Measurements from ENCODE around the gene TTLL8. TPM values are rescaled to one million over a fixed set of nuclear protein-coding genes. Genes with fewer than 3 reads are reported as not detected.
"Not testable (repeated sequence)": the region's sequence is repeated elsewhere in the genome, so short reads cannot be mapped to it uniquely, and the experiment has no call there.

The TTLL8 gene
- not detected for polyA plus RNA-seq (ENCODE audit: insufficient read length)
- long read RNA-seq, donor 1, result 0 reads
- long read RNA-seq, donor 2, result 0 reads
- long read RNA-seq, donor 3, result 0 reads
- long read RNA-seq, donor 4, result 0 reads
- long read RNA-seq, donor 5, result 0 reads
- long read RNA-seq, donor 6, result 0 reads
- long read RNA-seq, donor 7, result 0 reads
- long read RNA-seq, donor 8, result 0 reads

DNA sequence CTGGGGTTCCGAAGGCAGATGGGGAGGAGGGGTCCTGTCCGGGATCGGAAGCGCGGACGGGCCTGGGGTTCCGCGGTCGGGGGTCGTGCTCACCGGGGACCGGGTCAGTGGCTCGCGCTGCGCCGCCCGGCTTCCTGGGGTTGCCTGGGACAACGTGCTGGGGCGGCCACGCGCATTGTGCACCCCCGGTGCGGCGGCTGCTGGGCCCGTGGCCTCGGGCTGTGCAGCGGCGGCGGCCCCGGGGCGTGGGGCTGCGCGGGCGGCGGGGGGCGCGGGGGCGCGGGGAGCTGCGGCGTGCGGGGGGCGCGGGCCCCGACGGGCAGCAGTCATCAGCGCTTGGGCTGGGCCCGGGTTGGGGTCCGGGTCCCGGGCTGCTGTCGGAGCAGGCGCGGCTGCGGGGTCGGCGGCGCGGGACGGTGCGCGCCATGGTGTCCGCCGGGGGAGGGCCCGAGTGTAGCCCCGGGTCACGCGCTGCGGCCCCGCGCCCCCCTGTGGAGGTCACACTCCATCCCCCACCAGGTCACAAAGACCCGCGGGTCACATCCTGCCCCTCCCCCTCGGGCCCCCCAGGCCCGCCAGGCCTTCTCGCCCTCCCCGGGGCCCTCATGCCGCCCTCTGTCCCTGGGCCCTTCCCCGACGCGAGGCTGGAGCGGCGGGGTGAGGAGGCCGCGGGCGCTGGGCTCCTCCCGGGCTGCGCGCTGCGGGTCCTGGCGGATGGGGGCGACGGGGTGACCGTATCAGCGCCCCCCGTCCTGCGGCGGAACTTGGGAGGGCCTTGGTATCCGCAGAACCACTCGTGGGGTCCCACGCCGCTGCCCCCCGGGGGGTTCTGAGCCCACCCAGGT, at the start of gene TTLL8:
Gene TTLL8 (minus strand): TSS at position 238 of the 845 bp plus-strand sequence.
- no peak for DNase-seq

DNA sequence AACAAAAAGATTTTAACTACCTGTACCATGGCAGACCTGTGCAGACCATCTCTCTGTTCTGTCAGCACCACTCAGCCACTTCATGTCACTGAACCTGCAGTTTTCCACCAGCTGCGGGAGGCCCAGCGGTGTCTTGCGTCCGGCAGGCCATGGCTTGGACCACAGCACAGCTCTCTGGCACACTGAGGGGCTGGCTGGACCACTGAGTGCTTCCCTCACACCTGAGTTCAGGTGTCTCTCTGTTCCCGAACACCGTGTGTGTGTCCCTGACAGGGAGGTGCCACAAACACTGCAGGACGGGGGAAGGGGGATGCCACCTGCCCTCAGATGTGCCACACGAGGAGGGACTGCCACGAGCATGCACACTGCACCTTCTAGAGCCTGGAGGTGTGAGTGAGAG, 49.4 kb upstream of the TTLL8 start:
- DNase-seq, result no peak

DNA sequence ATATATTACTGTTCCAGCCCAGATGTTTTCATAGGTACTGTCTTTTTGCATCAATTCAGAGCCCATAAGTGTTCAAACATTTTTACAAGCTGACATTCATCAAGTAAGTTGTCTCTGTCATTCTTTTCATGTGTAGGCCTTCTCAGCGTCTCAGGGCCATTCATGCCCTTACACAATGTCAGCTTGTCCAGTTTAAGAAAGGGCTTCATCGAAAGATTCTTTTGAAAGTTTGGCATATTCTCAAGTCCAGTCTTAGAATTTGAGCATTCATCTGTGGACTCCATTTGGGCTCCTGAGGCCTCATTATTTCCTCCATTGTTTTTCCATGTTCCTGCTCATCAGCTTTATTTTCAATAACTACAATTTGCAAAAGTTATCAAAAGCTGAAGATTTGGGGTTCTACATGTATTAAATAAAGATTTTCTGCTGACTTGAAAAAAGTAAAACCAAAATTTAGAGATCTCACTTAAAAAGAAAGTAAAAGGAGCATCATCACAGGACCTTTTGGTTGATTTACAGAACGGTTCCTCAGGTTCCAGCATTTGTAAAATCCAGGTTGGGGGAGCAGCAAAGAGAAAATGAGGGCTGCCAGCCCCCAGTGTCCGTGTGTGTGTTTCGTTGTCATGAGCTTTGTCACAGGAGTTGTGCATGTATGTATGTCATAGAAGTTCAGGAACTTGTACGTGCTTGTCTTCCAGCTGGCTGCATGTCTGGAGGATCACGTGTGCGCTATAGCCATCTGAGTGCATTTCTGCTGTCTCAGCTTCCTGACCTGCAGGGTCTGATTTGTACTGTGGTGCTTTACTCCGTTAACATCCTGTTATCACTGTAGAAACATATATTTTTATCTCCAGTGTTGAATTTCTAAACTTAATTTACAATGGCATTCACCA, 47.4 kb upstream of the TTLL8 start:
- no peak for DNase-seq

DNA sequence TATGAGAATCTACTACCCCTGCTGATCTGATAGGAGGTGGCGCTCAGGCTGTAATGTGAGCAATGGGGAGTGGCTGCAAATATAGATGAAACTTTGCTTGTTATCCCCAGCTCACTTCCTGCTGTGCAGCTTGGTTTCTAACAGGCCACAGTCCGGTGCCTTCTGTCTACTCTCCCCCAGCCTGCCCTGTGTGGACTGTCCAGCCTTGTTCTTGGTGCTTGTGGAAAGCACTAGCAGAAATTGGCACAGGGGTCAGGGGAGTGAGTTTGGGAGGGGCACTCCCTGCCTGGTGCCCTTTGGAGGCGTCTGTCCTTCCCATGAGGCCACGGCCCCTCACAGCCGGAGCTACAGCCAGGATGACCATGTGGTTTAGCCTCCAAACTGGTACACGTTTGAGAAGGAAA, 46.0 kb upstream of the TTLL8 start:
- no peak for DNase-seq

DNA sequence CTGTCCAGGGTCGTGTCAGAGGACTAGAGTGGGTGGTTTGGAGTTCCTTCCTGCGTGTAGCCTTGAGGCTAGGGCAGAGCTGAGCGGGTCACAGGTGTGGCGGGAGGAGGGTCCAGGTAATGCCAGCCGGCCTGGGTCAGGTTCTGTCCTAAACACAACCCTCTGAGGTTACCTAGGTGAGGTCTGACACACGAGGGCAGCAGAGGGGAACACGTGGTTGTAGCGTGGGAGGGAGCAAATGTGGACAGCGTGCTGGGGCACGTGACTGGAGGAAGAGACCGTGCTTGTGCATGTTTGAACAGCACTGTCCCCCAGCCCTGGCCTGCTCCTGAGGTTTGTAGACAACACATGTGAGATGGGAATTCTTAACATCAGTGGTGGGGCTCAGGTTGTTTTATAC, 44.8 kb upstream of the TTLL8 start:
- DNase-seq, result no peak

DNA sequence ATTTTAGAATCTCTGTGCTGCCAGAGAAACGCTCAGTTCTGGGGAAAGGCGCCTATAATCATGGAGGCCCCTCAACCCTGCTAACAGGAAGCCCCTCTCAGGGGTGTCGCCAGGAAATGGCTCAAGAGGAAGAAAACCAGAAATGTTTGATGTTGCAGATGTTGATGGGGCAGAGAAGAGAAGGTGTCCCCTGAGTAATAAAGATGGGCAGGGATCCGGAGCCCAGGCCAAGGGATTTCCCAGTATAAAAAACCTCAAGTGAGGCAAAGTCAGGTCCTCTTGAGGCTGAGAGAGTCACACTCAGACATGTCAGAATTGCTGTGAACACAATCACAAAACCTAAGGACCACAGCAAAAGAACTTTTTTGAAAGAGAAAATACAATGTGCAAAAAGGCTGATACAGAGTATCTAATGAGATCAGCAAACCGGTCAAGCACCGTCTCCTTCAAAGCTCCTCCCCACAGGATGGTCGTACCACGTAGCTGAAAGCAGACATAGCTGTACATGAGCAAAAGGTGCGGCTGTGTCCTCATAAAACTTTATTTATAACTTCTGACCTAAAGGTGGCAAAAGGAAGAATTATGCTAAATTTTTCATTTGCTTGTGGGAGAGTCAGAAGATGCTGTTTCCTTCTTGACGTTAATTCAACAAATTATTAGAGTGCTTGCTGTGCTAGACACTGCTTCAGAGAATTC, 43.9 kb upstream of the TTLL8 start:
- DNase-seq, result no peak

DNA sequence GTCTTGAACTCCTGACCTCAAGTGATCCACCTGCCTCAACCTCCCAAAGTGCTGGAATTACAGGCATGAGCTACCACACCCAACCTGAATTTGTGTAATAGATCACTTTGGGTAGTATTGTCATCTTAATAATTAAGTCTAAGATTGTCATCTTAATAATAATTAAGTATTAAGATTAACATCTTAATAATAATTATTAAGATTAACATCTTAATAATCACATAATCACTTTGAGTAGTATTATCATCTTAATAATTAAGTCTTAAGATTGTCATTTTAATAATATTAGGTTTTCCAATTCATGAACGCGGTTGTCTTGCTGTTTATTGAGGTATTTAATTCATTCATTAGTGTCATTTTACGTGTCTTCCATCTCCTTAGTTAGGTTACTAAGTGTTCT, 40.0 kb upstream of the TTLL8 start:
- no peak for DNase-seq

DNA sequence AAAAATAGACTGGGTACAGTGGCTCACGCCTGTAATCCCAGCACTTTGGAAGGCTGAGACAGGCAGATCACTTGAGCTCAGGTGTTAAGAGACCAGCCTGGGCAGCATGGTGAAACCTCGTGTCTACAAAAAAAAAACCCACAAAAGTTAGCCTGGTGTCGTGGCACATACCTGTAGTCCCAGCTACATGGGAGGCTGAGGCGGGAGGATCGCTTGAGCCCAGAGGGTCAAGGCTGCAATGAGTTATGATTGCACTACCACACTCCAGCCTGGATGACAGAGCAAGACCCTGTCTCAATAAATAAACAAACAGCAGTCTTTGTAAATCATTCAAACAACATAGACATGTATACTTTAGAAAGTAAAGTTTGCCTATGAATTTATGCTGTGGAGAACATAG, 34.2 kb upstream of the TTLL8 start:
- DNase-seq, result no peak

DNA sequence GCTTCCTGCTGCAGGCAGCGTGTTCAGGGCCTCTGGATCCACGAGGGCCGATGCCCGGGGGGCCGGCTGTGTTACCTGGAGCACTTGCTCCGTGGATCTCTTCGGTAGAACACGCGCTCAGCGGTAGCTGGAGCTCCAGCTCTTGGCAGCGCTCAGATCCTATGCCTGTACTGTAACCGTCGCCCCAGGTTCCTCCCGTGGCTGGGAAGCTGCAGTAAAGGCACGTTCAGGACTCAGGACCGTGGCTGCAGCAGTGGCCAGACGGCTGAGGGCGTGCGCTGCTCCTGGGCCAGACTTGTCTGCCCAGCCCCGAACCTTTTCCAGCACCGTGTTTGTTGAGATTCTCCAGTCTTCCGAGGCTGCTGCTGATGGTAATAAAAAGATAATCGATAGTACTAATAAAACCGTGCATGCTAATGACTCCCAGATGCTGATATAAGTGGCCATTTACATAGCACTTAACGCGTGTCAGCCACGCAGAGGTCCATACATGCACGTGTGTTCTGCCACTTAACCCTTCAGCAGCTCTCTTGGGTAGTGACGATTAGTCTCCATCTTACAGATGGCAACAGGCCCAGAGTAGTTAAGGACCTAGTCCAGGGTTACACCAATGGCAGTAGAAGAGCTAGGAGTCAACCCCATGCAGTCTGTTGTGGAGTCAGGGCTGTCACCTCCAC, 33.1 kb upstream of the TTLL8 start:
- DNase-seq, result no peak

DNA sequence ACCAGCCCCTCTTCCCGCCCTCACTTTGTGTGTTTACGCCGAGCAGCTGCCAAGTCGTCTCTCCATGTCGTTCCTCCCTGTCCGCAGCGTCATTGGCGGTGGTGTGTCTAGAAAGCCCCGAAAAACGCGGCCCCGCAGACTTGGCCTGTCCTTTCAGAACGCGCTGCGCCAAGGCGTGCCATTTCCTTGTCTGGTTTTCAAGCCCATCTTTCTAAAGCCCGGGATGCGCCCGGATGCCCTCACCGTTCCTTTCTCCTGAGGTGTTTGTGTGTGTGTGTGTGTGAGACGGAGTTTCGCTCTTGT, 32.3 kb upstream of the TTLL8 start:
- DNase-seq, result no peak

DNA sequence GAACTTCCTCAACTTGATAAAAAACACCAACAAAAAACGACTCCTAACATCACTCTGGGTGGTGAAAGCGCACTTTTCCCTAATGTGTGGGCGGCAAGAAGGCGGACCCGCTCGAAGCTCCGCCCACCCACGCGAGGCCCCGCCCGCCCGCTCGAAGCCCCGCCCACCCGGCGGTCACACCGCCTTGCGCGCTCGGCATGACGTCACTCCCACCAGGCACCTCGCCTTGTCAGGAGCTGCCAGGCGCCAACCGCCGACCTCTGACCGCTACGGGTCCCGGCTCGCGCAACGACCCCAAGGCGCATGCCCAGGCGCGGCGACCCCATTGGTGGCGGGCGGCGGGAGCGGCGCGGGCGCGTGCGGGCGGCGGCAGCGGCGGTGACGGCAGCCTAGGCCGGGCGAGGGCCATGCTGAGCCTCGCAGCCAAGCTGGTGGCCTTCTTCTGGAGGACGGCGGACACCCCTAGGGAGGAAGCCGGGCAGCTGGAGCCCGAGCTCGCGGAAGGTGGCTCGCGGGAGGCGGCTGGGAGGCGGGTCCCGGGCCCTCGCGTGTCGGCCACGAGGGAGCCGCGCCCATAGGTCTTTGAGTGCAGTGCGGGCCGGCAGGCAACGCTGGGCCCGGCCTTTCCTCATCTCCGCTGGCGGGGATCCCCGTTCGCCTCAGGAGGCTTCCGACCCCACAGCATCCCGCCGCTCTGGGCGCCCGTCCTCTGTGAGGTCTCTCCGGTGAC, 31.7 kb upstream of the TTLL8 start, which contains the start of gene MOV10L1:
Gene MOV10L1 (plus strand): TSS at position 325 of the 730 bp plus-strand sequence. CDS start 83 bp downstream, at position 408.
- DNase-seq, result no peak

DNA sequence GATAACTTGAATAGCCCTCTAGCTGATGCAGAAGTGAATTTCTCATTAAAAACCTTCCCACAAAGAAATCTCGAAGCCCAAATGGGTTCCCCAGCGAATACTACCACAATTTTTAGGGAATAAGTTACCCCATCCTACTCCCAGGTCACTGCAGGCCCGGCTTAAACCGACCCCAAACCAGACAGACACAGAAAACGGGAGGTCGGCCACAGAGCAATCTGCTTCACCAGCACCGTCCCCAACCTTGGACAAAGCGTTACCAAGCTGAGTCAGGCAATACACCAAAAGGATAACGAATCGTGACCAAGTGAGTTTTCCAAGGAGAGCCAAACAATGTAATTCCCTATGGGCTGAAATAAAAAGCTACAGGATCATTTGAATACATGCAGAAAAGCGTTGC, 31.1 kb upstream of the TTLL8 start:
- DNase-seq, result no peak

DNA sequence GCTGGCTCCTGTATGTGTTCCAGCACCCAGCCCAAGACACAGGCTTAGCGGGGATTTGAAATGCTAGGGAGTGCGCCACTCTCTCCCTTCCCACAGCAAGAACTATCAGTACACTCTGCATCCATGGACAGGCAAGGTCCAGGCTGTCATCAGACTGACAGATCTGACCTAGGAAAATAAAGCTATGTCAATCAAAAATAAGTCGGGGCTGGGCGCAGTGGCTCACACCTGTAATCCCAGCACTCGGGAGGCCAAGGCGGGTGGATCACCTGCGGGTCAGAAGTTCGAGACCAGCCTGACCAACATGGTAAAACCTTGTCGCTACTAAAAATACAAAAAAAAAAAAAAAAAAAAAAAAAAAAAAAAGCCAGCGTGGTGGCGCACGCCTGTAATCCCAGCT, 30.0 kb upstream of the TTLL8 start:
- DNase-seq, result no peak

DNA sequence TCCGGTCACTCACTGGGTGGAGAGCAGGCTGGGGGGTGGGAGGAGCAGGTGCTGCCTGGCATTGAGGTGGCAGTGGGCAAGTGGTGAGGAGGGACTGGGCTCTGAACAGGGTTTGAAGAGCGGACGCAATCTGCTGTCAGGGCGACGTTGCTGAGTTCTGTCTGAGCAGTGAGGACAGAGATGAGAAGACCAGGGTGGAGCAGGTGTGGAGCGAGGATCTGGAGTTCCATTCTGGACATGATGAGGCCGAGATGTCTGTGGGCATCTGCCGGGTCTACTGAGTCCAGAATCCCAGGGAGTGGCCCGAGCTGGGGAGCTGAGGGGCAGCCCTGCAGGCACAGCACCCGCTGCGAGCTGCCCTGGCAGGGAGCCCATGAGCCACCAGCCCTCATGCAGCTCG, 29.5 kb upstream of the TTLL8 start:
- no peak for DNase-seq

DNA sequence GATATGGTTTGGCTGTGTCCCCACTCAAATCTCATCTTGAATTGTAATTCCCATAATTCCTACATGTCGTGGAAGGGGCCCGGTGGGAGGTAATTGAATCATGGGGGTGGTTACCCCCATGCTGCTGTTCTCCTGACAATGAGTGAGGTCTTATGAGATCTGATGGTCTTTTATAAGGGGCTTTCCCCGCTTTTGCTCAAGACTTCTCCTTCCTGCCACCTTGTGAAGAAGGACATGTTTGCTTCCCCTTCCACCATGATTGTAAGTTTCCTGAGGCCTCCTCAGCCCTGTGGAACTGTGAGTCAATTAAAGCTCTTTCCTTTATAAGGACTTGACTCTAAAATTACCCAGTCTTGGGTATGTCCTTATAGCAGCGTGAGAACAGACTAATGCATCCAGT, 28.9 kb upstream of the TTLL8 start:
- not testable (repeated sequence) for DNase-seq

DNA sequence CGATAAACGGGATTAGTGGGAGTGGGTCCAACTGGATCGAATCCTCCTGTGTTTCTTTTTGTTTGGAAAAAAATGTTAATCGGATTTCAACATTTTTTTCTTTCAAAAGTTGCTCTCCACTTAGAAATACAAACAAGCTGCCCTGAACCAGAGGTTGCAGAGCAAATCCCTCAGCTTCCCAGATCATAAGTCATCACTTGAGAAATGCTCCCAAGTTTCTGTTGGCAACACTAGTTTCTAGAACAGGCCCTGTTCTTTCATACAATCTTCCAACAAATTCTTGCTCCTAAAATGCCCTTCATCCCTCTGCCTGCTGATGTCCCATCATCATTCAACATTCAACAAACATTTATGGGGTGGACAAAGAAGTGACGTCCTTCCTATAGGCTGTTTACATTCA, 28.4 kb upstream of the TTLL8 start:
- no peak for DNase-seq

DNA sequence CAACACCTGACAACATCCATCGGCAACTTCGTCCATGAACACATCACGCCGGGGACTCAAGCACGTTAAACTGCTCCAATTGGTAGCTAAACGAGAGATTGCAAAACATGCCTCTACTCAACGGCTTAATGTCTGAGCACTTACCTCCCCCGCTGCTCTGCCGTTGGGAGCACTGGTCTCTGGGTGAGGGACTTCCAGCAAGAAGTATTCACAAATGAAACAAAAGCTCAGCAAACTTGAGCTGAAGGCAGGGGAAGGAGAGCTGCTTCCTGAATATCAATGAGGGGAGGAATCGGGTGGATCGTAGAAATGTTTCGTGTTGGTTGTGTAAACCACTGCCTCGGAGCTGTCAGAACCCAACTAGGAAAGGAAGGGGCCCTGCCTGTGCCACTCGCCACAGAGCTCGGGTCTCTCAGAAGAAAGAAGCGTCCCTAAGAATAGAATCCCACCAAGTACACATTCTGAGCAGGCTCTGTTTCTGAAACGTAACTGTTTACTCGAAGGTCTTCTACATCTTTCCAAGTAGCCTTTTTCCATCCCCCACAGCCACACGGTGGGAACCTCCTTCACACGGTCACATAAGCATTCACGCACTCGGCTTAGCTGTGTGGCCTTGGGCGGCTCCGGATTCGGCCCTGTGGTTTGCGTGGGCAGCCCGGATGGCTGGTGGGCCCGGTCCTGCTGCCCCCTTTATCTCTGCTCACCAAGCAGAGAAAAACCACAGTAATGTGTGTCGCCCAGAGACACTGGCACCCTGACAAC, 27.3 kb upstream of the TTLL8 start, which contains the start of gene MLC1:
Gene MLC1 (minus strand): TSS at position 216 of the 762 bp plus-strand sequence. CDS start 524 bp downstream, outside the sequence.
- DNase-seq, result no peak

DNA sequence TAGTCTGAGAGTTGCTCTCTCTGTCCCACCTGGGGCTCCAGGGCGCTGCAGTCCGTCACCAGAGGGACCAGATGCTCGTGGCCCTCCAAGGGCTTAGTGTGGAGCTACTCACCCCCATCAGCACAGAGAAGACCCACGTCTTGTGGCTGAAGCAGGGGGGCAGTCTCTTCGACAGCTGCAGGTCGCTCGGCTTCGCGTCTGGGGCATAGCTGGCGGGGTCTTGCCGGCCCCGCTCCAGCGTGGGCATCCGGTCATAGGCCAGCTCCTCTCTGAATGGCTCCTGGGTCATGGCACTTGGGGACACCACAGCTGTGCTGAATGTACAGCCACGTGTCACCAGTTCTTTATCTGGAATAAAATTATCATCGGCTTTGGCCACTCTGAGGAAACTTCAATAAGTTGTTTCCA, 26.5 kb upstream of the TTLL8 start:
- DNase-seq, result no peak

DNA sequence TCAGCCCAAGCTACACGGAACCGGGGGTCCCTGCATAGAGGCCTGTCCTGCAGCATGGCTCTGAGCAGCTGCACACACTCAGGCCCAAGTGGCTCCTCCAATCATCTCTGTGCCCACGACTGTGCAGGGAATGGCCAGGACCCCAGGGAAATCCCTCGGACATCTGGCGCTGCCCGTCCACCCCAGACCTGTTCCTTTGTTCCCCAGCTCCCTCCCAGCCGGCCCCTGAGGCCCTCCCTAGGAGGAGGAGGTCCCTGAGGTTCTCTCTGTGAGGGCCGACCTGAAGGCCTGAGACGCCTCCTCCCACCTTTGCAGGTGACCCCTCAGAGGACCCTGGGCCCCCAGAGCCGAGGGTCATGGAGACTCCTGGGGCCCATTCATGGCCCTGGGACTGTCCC, 26.0 kb upstream of the TTLL8 start:
- no peak for DNase-seq

DNA sequence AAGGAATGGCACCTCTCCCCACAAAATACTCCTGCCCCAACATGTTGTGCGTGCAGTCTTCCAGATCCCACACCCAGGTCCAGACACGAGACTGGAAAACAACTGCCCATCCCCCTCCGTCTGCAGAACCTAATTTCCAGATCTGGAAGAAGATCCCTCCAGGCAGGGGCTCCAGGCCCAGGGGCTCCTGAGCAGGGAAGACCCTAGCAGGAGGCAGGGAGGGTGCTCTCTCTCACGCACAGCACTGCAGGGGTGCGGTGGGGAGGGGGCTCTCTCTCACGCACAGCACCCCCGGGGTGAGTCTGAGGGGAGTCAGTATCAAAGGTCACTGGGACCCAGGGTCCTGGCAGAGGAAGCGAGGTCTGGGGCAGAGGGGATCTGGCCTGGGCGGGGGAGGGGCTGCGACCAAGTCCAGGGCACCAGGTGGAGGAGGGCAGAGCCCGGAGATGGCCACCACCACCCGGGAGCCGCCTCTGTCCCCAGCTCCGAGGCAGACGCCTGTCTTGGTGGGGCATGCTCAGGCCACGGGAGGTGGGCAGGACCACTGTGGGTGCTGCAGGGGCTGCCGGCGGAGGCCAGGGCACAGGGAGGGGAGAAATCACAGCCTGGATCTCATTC, 25.5 kb upstream of the TTLL8 start:
- no peak for DNase-seq
